GM19463 (cell line): ENCODE measurements around the gene NOD2.

Source experiments
- ATAC-seq: cut with Tn5 transposase; IDR thresholded peaks from one replicate; pipeline ENCODE4 v1.9.1; 2021; ENCODE audit warnings: mild to moderate bottlenecking, moderate library complexity; ENCODE audit not compliant: unreplicated experiment

Gene NOD2

GRCh38 chr16:50778284-50779163 is 85.1 kb downstream of the NOD2 start:
- ATAC-seq, result no peak

DNA sequence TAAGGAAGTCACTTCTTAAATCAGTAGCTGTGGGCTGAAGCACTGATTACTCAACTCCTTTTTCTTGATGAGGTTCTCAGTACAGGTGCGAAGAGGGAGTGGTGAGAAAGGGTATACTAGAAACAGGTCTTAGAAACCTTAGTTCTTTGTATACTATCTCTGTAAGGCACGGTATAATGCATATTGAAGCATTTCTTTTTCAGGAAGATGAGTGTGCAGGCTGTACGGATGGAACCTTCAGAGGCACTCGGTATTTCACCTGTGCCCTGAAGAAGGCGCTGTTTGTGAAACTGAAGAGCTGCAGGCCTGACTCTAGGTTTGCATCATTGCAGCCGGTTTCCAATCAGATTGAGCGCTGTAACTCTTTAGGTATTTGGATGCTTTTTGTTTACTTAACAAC is 87.6 kb downstream of the NOD2 start:
- ATAC-seq, result no peak

DNA sequence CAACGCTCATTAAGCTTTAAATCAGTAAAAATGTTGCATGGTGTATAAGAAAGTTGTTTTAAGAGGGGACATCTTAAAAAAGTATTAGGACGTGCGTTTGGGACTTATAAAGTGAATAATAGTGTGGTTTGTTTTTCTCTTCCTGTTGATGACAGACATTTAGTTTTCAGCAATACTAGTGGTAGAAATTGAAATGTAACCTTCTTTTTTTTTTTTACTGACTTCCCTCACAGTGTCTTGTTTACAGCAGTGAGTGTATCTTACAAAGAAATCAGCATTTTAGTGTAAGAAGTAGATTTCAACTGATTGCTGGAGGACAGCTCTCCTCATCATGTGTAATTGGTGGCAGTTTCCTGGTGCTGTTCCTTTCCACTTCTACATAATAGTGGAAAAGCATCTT is 88.1 kb downstream of the NOD2 start:
- ATAC-seq, result no peak
